Left cardiac atrium (tissue), 4 donors: ENCODE data around the gene WNT10A. TPM values are rescaled to one million over a fixed set of nuclear protein-coding genes. Genes with fewer than 3 reads are reported as not detected.
"Not testable (repeated sequence)": the region's sequence is repeated elsewhere in the genome, so short reads cannot be mapped to it uniquely, and the experiment has no call there.

Experiments used
- ATAC-seq, 2 donors: fragments of 200-7000 bp; cut with Tn5 transposase; one replicate each; pipeline ENCODE4 v1.9.1; 2020; ENCODE audit warnings: mild to moderate bottlenecking in 2 of 2, moderate library complexity in 2 of 2
- DNase-seq: peaks from one replicate; pipeline ENCODE4 v3.0.0-alpha.2; 2020
- intact Hi-C, 2 donors: fragments of 100-400 bp; cut with DNase I; formaldehyde crosslinking; loops; one replicate each; pipeline versions ENCODE4 v1.14.1 to v1.15.1; 2022 to 2023
- long read RNA-seq: library from polyadenylated mRNA; unstranded; transcript quantifications from one replicate; pipeline ENCODE4 v2.0.0, GENCODE V29; 2021
- total RNA-seq, 2 donors: library from RNA; stranded (reverse); fragmentation: NEBNext Ultra II Directional; extraction: Animal tissue kit (Norgen Biotek cat#: 25700); gene quantifications; one replicate each; pipeline ENCODE4 v1.2.1, GENCODE V29; 2021
- donor health status: DM: no; HTN: yes; CAD: no.
- donor health status: DM: no; HTN: yes; CAD: no; lungs with severe emphysema.
- donor health status: DM: yes; HTN: yes; CAD: no.
- donor health status: Dilated cardiomyopathy.

The WNT10A gene
- under 1 TPM in 1 of 2 donors, not detected in 1; 0.52 TPM for total RNA-seq
- long read RNA-seq, result 0 reads

DNA sequence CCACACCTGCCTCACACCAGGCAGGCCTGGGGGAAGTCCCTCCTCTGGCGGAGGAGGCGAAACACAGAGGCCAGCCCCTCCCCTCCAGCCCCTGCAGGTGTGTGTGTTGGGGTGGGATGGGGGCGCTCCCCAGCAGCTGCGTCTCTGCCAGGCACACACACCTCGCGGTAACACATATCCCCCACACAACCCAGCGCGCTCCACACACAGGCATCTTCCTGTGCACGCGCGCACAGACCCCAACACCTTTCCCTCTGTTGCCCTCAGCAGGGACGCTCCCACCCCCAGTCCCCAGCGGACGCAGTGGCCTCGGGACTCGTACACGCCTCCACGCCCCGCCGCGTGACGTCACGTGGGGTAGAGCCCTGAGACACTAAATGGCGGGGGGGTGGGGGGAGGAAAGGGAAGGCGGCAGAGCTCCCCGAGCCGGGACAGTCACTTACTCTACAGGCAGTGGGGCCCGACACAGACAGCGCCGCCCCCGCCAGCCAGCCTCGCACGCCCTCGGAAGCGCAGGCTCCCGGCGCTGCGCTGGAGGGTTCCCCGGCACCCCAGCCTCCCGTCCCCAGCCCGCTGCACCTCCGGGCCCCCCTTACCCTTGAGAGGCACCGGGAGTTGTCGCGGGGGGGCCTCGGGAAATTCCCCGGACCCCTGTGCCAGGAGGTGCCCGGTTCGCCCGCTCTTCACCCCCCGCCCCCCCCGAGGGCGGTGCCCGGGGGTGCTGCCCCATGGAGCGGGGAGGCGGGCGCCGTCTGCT, at the start of gene WNT10A:
Gene WNT10A (plus strand): TSS at position 751 of the 757 bp plus-strand sequence. CDS start 144 bp downstream, outside the sequence.
- peak; percentile 59 for DNase-seq
- intact Hi-C loops, result no loop called here
- ATAC-seq, result peak; percentile 7 to 50

DNA sequence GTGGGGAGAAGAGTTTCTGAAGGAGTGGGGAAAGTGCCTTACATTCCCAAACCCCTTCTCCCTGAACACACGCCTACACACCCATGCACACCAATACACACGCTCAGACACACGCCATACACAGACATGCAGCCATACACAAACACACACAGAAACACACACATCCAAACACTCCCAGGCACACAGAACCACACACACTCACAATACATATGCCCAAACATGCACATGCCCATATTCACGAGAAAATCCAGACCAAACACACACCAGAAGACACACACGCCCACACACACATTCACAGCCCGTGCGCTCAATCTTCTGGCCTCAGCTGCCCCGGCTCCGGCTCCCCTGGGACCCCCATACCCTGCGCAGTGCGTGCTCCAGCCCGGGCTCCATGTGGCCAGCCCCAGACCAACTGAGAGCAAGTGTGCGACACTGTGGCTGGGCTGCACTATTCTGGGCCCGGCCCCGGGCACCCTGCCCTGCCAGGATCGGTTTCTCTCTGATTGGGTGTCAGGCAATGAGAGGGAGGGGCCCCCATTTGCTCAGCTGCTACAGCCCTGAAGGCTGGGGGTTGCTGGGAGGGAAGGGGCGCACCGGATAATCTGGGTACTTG, 49.2 kb upstream of the WNT10A start, which contains the start of gene PRKAG3:
Gene PRKAG3 (minus strand): TSS at position 426 of the 613 bp plus-strand sequence.
- DNase-seq, result peak; percentile 47
- intact Hi-C loops, result no loop called here
- peak; percentile 65 to 83 for ATAC-seq

DNA sequence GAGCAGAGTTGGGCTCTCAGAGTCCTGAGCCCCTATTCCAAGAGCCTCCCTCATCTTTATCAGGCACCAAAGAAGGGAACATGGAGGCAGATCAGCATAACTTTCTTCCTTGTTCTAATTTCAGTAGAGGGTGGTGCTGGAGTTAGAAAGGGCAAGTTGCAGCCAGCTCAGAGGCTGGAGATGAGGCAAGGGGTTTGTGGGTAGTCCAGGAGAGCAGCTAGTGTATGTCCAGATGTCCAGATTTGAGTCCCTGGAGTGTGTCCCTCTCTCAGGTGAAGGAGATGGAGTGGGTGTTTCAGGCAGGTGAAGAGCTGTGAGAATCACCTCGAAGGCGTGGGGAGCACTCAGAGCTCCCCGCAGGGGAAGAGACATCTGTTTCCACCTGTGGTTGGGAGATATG, 48.6 kb upstream of the WNT10A start:
- no peak for DNase-seq
- intact Hi-C loops, result no loop called here
- peak; percentile 3 to 6 for ATAC-seq

DNA sequence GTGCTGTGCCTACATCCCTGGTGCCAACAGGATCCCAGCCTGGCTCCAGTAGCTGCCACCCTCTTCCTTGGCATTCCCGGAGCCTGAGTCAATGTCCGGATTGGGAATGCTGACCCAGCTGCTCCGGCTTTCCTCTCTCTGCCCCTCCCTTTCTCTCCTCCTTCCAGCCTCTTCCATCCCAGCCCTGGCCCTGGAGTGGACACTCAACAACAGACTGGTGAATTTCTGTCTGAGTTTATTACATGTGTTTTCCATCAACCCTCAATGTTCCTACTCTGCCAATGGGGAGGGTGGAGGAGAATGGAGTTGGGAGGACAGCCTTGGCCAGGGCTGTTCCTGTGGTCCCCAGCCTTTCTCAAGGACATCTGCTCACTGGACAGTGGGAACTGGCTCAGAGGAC, 48.1 kb upstream of the WNT10A start:
- peak; percentile 56 for DNase-seq
- intact Hi-C loops, result no loop called here
- peak; percentile 62 to 72 for ATAC-seq

DNA sequence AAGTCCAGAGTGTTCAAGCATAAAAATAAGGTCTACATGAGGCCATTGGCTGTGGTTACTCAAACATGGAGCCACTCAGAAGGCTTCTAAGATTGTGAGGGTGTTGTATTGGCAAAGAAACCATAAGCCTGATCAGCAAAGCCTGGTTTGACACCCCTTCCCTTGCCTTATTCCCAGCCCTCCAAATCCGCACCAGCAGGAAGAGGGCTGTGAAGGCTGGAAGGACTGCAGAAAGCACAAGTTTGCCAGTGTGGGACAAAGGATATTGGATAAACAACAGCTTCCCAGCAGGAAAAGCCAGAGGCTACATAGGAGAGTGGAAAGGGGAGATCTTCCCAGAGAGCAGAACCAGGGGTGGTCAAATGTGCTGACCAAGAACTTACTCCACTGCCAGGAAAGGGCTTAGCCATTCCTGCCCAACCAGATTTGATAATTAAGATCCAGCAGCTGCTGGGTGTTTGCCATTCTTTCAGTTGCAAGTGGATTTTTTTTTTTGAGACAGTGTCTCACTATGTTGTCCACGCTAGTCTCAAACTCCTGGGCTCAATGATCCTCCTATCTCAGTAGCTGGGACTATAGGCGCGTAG, 47.5 kb upstream of the WNT10A start:
- intact Hi-C loops, result no loop called here
- ATAC-seq (peak; percentile 12 to 27), DNase-seq (no peak)

DNA sequence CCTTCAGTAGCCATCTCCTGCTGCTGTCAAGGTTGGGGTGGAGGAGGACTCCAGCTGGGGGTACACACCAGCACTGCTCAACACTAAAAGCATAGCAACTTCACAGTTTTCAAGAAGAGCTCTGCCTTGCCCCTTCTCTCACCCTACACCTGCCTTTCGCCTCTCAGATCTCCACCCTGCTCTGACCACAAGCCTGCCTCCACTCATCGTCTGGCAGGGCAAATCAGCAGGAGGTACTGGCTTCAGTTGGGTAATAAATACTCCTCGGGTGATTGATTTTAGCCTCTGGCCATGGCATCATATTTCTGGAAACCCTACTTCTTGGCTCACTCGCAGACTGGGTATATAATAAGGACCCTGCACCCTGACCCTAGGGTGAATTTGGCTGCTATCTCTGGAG, 46.0 kb upstream of the WNT10A start:
- DNase-seq, result no peak
- intact Hi-C loops, result no loop called here
- ATAC-seq, result no peak

DNA sequence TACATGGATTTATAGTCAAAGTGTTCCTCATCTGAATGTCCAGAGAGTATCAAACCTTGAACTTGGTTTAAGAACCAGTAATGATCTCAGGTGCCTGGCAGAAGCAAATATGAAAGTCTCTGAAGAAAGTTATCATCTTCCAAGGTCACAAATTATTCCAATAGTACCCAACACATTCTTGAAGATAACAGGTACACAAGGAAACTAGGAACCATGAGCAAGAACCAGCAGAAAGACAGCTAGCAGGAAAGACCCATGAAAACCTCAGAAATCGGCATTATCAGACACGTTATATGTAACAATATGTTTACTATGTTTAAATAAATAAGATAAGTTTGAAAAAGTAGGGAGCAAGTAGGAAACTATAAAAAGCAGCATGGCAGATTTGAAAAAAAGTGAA, 43.2 kb upstream of the WNT10A start:
- DNase-seq, result no peak
- intact Hi-C loops, result no loop called here
- ATAC-seq, result no peak

DNA sequence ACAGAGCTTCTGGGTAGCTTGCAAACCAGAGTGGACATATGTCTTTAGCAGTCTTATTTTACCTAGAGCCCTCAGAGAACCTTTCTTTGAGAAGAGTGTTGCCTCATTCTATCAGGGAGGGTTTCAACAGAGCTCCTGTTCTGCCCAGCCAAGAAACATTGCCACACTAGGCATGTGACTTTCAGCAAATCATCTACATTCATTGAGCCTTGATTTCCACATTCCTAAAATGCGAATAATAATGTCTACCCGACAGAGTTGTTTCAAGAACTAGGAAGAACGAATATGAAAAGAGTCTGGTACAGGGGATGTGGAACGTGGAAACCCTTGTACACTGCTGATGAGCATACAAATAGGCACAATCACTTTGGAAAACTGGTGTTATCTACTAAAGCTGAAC, 41.2 kb upstream of the WNT10A start:
- DNase-seq, result no peak
- peak; percentile 34 to 63 for ATAC-seq
- intact Hi-C loops, result no loop called here

DNA sequence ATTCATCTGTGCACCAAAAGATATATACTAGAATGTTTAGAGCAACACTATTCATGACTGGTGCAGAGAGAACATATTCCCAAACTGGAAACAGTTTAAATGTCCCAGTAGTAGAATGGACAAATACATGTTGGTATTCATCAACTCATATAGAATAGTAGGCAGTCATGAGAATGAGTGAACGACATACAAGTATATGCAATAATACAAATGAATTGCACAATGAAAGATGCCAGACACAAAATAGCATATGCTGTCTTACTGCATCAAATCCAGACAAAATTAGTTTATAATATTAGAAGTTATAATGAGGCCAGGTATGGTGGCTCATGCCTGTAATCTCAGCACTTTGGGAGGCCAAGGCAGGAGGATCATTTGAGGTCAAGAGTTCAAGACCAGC, 40.8 kb upstream of the WNT10A start:
- DNase-seq, result no peak
- ATAC-seq, result no peak
- intact Hi-C loops, result loop anchor here in 1 of 2 donors (10.0 kb wide), 1 partner anchor 105 kb away; no protein-coding TSS in a partner anchor

DNA sequence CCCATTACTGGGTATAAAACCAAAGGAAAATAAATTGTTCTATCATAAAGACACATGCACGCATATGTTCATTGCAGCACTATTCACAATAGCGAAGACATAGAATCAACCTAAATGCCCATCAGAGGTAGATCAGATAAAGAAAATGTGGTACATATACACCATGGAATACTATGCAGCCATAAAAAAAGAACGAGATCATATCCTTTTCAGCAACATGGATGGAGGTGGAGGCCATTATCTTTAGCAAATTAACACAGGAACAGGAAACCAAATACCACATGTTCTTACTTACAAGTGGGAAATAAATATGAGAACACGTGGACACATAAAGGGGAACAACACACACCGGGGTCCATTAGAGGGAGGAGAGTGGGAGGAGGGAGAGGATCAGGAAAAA, 36.3 kb upstream of the WNT10A start:
- ATAC-seq, DNase-seq: not testable (repeated sequence)
- intact Hi-C loops, result loop anchor here in 1 of 2 donors (10.0 kb wide), 1 partner anchor 110 kb away; no protein-coding TSS in a partner anchor

DNA sequence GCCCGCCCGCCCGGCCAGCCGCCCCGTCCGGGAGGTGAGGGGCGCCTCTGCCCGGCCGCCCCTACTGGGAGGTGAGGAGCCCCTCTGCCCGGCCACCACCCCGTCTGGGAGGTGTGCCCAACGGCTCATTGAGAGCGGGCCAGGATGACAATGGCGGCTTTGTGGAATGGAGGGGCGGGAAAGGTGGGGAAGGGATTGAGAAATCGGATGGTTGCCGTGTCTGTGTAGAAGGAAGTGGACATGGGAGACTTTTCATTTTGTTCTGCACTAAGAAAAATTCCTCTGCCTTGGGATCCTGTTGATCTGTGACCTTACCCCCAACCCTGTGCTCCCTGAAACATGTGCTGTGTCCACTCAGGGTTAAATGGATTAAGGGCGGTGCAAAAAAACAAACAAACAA, 33.7 kb upstream of the WNT10A start:
- not testable (repeated sequence) for DNase-seq, ATAC-seq
- intact Hi-C loops, result loop anchor here (5.0 to 10.0 kb wide), 2 partner anchors 112 to 135 kb away; partner anchors contain the start of gene TTLL4 (in 1 of the 2)

DNA sequence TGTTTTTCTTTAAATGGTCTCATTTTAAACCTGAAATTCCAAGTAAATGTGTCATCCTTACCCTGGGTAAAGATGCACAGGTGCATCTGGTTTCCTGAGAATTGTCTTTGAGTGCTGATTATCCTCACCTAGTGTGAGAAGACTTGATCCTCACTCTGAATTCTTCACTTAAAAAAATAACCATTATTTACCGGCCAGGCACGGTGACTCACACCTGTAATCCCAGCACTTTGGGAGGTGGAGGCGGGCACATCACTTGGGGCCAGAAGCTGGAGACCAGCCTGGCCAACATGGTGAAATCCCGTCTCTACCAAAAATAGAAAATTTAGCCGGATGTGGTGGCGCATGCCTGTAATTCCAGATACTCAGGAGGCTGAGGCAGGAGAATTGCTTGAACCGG, 30.9 kb upstream of the WNT10A start:
- ATAC-seq, result no peak
- DNase-seq, result no peak
- intact Hi-C loops, result loop anchor here (5.0 to 10.0 kb wide), 2 partner anchors 115 to 137 kb away; partner anchors contain the start of gene TTLL4 (in 1 of the 2)

DNA sequence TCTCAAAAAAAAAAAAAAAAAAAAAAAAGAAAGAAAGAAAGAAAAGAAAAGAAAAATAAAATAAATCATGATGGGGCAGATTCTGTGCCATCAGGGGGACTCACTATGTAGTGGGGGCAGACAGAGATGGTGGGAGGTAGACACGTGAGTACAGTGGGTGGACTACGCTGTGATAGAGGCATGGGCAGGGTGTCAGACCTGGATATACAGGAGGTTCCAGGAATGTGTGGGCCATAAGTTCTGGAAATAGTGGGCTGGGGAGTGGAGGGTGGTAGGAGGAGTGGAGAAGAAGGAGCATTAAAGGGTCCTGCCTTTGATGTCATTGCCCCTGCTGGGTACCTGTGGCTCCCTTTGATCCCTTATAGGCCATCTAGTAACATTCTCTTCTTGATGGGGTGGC, 29.9 kb upstream of the WNT10A start:
- intact Hi-C loops, result no loop called here

DNA sequence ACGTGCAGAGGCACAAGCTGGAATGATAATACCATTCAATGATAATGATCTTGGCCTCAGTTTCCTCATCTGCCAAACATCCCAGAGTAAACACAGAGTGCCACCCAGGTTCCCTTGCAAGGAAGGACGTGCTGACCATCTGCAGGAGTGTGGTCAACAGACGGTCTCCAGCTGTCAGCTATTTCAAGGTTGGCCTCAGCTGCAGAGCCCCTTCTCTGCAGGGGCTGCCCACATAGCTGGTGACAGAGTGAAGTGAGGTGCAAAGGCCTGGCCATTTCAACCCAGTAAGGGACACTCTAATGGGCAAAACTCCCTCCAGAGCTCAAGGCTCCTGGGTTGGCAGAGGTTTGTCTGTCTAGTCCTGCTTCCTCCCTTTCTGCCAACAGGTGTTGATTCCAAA, 29.4 kb upstream of the WNT10A start:
- DNase-seq (no peak), ATAC-seq (no peak)
- intact Hi-C loops, result no loop called here

More for the DNA sequence above, 29.9 kb upstream of the WNT10A start:
- ATAC-seq, result no peak
- no peak for DNase-seq

DNA sequence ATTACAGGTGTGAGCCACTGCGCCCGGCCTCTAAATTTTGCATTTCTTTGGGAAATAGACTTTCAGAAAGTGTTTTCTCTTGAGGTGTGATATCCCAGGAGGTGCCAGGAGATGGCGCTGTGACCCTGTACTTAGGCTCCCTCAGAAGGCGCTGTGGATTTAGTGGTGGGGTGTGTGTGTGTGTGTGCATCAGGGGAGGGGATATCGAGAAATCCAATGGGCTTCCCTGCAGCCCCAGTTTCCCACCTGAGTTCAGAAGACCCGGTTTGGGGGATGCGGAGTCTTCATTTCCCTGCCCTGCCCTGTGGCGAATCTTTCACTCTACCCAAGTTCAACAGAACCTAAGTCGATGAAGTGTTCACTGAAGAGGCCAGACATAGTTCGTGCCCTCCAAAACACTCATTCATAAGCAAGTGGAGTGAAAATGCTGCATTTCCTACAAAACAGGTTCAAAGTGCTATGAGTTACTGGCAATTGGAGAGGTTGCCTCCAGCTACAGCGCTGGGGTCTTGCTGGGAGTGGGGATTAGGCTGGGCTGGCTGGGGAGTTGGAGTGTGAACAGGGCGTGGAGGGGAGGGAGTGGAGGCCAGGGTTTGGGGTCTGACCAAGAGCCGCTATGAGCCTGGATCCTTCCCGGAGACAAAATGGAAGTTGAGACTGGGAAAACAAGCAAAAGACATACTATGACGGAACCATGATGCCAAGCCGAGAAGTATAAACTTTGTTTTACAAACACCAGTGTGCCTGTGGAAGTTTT, 27.6 kb upstream of the WNT10A start:
- intact Hi-C loops, result no loop called here
- peak; percentile 53 for DNase-seq
- ATAC-seq, result peak in 1 of 2 donors; percentile 73

DNA sequence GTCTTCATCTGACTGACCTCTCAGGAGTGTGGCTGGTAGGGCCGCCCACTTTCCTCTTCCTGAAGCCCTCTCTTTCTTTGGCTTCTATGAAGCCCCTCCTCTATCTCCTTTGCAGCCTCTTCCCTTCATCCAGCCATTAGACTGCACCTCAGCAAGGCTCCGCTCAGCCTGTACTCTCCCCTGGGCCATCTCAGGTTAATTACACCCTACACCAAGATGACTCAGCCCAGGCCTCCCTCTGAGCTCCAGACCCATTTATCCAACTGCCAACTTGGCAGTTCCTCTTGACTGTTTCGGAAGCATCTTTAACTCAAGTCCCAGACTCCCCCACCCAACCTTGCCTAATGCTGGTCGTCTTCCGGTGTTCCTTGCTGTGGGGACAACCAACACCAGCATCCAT, 26.9 kb upstream of the WNT10A start:
- intact Hi-C loops, result no loop called here
- DNase-seq (no peak), ATAC-seq (peak in 1 of 2 donors; percentile 78)

DNA sequence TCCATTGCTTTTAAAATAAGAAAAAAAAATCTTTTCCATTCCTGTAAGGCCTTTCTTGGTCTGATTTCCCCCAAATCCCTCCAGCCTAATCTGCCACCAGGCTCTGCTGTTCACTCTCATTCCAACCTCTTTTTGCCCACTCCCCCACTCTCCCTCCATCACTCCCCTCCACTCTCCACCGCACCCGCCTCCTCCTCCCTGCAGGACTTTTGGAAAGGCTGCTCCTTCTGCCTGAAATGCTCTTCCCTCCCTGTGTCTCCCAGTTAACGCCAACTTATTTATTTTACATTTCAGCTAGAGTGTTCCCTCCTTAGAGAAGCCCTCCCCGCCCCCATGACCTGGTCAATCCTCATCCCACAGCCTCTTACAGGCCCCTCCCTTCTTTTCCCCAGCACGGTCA, 25.8 kb upstream of the WNT10A start:
- ATAC-seq, result no peak
- intact Hi-C loops, result no loop called here
- DNase-seq, result no peak

DNA sequence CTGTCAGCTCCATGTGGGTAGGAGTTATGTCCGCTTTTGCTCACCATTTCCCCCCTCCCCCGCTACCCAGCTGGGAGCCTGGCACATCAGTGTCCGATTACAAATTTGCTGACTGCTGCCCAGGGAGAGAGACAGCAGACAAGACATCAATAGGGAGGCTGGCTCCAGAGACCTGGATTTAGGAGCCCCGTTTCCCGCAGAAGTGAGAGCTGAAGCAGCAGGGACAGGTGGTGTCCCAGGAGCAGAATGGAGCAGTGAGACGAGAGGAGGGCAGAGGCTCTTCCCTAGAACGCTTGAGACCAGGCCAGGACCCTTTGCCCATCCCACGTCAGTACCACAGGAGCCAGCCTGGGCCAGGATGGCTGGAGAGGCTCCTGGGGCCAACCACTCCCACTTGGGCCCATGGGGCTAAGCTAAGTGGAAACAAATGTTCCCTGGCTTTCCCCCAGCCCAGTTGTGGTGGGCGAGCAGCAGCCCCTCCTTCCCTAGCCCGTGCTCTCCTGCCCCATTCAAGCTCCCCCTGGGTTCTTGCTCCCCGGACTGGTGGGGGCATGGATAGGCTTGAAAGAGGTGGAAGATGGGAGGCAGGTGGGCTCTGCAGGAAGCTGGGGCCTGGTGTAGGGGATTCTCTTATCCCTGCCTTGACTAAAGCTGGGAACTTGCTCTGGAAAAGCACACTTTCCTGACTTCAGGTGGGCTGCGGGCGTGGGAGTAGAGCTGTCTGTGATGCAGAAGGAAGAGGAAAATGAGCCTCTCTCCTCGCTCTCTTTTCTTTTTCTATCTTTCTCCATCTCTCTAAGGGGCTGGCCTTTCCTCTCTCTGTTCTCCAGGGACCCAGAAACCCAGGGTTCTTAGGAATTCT, 25.1 kb upstream of the WNT10A start:
- intact Hi-C loops, result no loop called here
- no peak for DNase-seq
- ATAC-seq, result no peak
